Endothelial cell of umbilical vein (primary cell): ENCODE measurements around the gene KRT83. TPM values are rescaled to one million over a fixed set of nuclear protein-coding genes. Genes with fewer than 3 reads are reported as not detected.

Experiments
- BruUV-seq: library from RNA; stranded (reverse); fragments of 400-500 nt; replicated peaks from 2 replicates; lab custom pipeline; 2021; lab: Mats Ljungman, UMichigan
- CTCF ChIA-PET: fragments of 300-600, 350-600 bp; sonication (Branson Sonifier 250); formaldehyde crosslinking; loops from one replicate; lab custom pipeline; 2021; ENCODE audit warnings: antibody characterized with exemption, inconsistent platforms; lab: Charles Lee
- POLR2A ChIA-PET: fragments of 300-600, 350-600 bp; sonication (Branson Sonifier 250); formaldehyde crosslinking; loops from one replicate; lab custom pipeline; 2021; ENCODE audit warnings: antibody characterized with exemption, inconsistent platforms; lab: Charles Lee
- DNase-seq: peaks from one replicate; pipeline ENCODE4 v3.0.0-alpha.2; 2011; ENCODE audit warnings: low read depth, low spot score
- FAIRE-seq: peaks from 2 replicates; lab custom pipeline; 2011; peaks lifted over from hg19 to GRCh38; lab: Jason Lieb, UNC
- H2AFZ ChIP-seq: 2 replicates; pipeline ENCODE4 v1.6.0; 2012; ENCODE audit warnings: low read depth, low read length, control low read depth, inconsistent platforms
- H3K27ac ChIP-seq: 2 replicates; pipeline ENCODE4 v1.5.1; 2011; ENCODE audit warnings: low read depth, mild to moderate bottlenecking, control low read depth, low read length, moderate library complexity; ENCODE audit not compliant: insufficient read depth
- H3K27me3 ChIP-seq, 2 experiments: 2 replicates each; pipeline versions ENCODE4 v1.6.0 to v1.6.1; 2011; ENCODE audit warnings: low read length in 2 of 2, mixed read lengths in 1 of 2; ENCODE audit not compliant: control insufficient read depth in 2 of 2, insufficient read depth in 2 of 2
- H3K36me3 ChIP-seq, 2 experiments: 2 replicates in 1 of 2; 3 replicates in 1 of 2; pipeline ENCODE4 v1.5.1; 2011; ENCODE audit warnings: low read length in 2 of 2, mild to moderate bottlenecking in 1 of 2, moderate library complexity in 1 of 2; ENCODE audit not compliant: control insufficient read depth in 2 of 2, insufficient read depth in 2 of 2; ENCODE audit errors: extremely low read depth in 1 of 2
- H3K4me1 ChIP-seq: 3 replicates; pipeline ENCODE4 v1.5.1; 2011; ENCODE audit warnings: mild to moderate bottlenecking, low read length; ENCODE audit not compliant: control insufficient read depth, insufficient read depth; ENCODE audit errors: extremely low read depth
- H3K4me2 ChIP-seq: 2 replicates; pipeline ENCODE4 v1.6.1; 2011; ENCODE audit warnings: low read length, control low read depth, mixed read lengths; ENCODE audit not compliant: insufficient read depth
- H3K4me3 ChIP-seq, 3 experiments: fragments of 200-600 bp in 1 of 3; sonication (generic), shearing (Covaris generic) in 1 of 3; replicated peaks in 1 of 3; 2 replicates each; pipeline ENCODE4 v1.5.1; 2011 to 2016; ENCODE audit warnings: control low read depth in 3 of 3, low read length in 3 of 3, mild to moderate bottlenecking in 2 of 3, inconsistent platforms in 1 of 3, low read depth in 1 of 3, moderate library complexity in 1 of 3; ENCODE audit not compliant: insufficient read depth in 1 of 3
- H3K79me2 ChIP-seq: 2 replicates; pipeline ENCODE4 v1.6.0; 2012; ENCODE audit warnings: low read length, inconsistent platforms; ENCODE audit not compliant: control insufficient read depth, insufficient read depth
- H3K9ac ChIP-seq: replicated peaks from 2 replicates; pipeline ENCODE3; 2011; ENCODE audit warnings: low read length, control low read depth; ENCODE audit not compliant: insufficient read depth; ENCODE audit errors: extremely low read depth
- H3K9me1 ChIP-seq: replicated peaks from 3 replicates; pipeline ENCODE4 v1.6.0; 2011; ENCODE audit warnings: mild to moderate bottlenecking, low read length; ENCODE audit not compliant: control insufficient read depth, insufficient read depth; ENCODE audit errors: extremely low read depth
- H3K9me3 ChIP-seq: replicated peaks from 2 replicates; pipeline ENCODE4 v1.5.1; 2012; ENCODE audit warnings: low read length, inconsistent platforms; ENCODE audit not compliant: control insufficient read depth, insufficient read depth
- H4K20me1 ChIP-seq: replicated peaks from 2 replicates; pipeline ENCODE3; 2011; ENCODE audit warnings: mild to moderate bottlenecking, low read length; ENCODE audit not compliant: control insufficient read depth, insufficient read depth; ENCODE audit errors: extremely low read depth
- EZH2 ChIP-seq: IDR thresholded peaks from 2 replicates; pipeline ENCODE4 v1.6.1; 2012; ENCODE audit warnings: borderline replicate concordance, low read depth, mild to moderate bottlenecking, moderate library complexity, low read length, inconsistent platforms; ENCODE audit not compliant: severe bottlenecking
- FOS ChIP-seq: IDR thresholded peaks from 2 replicates; pipeline ENCODE4 v1.6.1; 2011; ENCODE audit warnings: mild to moderate bottlenecking, low read length, moderate library complexity, borderline replicate concordance; ENCODE audit not compliant: insufficient read depth
- GATA2 ChIP-seq: IDR thresholded peaks from 2 replicates; pipeline ENCODE4 v1.7.0; 2011; ENCODE audit warnings: low read depth, mild to moderate bottlenecking, moderate library complexity, mixed read lengths, low read length; ENCODE audit not compliant: insufficient read length, insufficient read depth
- POLR2A ChIP-seq: IDR thresholded peaks from 2 replicates; pipeline ENCODE4 v1.6.1; 2012; ENCODE audit warnings: low read depth, mild to moderate bottlenecking, control low read depth, low read length
- dilution Hi-C: fragments of 300-500 bp; cut with MboI; formaldehyde crosslinking; loops from one replicate; pipeline ENCODE4 v1.15.0; 2019; ENCODE audit warnings: low sequenced_read_pairs; ENCODE audit not compliant: extremely low pct_ligation_motif_present
- intact Hi-C: fragments of 100-400 bp; cut with micrococcal nuclease; formaldehyde crosslinking; loops from one replicate; pipeline ENCODE4 v1.10.0; 2022
- polyA plus RNA-seq, 4 experiments: library from polyadenylated mRNA; depleted of rRNA in 3 of 4; stranded (reverse) in 3 of 4; unstranded in 1 of 4; fragments of >200 nt; gene quantifications; 2 replicates each; pipeline versions ENCODE4 v1.2.1 to v1.2.3, GENCODE V29; 2011 to 2012; ENCODE audit warnings: missing spikeins in 1 of 4
- total RNA-seq: library from RNA; stranded (reverse); gene quantifications from 2 replicates; pipeline ENCODE4 v1.2.3, GENCODE V29; 2021
- TF ChIP-seq, protein P1 (sequence below): IDR thresholded peaks from 2 replicates; pipeline ENCODE4 v1.6.1; 2011; ENCODE audit not compliant: insufficient read depth, insufficient read length
- TF ChIP-seq, protein P2 (sequence below), 2 donors: IDR thresholded peaks; 1 replicate in 1 of 2; 2 replicates in 1 of 2; pipeline ENCODE4 v1.5.1; 2011; ENCODE audit warnings: low read length in 2 of 2, mild to moderate bottlenecking in 2 of 2, moderate library complexity in 2 of 2, control low read depth in 1 of 2, inconsistent platforms in 1 of 2, low read depth in 1 of 2; ENCODE audit not compliant: insufficient read depth in 1 of 2; ENCODE audit errors: extremely low read depth in 1 of 2

KRT83 gene
- total and polyA plus RNA-seq, 2 donors (not counting 3 experiments of a cell fraction or from before 2014, with no cell fraction given) = not detected

DNA sequence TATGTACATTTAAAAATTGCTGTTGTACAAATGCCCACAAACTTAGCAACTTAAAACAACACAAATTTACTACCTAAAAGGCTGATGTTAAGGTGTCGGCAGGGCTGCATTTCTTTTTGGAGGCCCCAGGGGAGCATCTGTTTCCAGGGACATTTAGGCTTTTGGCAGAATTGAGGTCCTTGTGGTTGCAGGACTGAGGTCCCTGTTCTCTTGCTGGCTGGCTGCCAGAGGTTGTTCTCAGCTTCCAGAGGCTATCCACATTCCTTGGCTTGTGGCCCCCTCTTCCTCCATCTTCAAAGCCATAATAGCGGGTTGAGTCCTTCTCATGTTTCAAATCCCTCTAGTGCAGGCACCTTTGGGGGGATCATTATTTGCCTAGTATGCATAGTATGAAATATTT lies 22.4 kb upstream of the KRT83 start:
- Histone ChIP-seq H2AFZ (no peak overlapping the region), H3K9me1 (no peaks in the 10 kb centered on the region), H4K20me1 (no peaks in the 10 kb centered on the region), H3K4me1 (no peaks in the 10 kb centered on the region), H3K4me3 (no peak overlapping the region), H3K9me3 (no peaks in the 10 kb centered on the region), H3K27me3 (peaks cover 5 to 13% of the 10 kb centered on the region in 2 experiments), H3K27ac (no peak overlapping the region), H3K4me2 (no peak overlapping the region), H3K36me3 (no peaks in the 10 kb centered on the region), H3K9ac (no peak overlapping the region), H3K79me2 (no peaks in the 10 kb centered on the region)
- POLR2A ChIA-PET = no interaction called here
- CTCF ChIA-PET = interaction anchor here (0.8 kb wide), 1 partner anchor 19 kb away, joined by 3 read pairs; no protein-coding TSS in a partner anchor
- dilution Hi-C loops (no loop called here), intact Hi-C loops (no loop called here)
- no TSS peak for BruUV-seq
- no peak for DNase-seq
- no peak for TF ChIP-seq GATA2
- no peak for TF ChIP-seq FOS
- TF ChIP-seq POLR2A = no peak
- TF ChIP-seq, protein P1, sequence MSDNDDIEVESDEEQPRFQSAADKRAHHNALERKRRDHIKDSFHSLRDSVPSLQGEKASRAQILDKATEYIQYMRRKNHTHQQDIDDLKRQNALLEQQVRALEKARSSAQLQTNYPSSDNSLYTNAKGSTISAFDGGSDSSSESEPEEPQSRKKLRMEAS = no peak
- TF ChIP-seq EZH2 = no peak
- TF ChIP-seq, protein P2, sequence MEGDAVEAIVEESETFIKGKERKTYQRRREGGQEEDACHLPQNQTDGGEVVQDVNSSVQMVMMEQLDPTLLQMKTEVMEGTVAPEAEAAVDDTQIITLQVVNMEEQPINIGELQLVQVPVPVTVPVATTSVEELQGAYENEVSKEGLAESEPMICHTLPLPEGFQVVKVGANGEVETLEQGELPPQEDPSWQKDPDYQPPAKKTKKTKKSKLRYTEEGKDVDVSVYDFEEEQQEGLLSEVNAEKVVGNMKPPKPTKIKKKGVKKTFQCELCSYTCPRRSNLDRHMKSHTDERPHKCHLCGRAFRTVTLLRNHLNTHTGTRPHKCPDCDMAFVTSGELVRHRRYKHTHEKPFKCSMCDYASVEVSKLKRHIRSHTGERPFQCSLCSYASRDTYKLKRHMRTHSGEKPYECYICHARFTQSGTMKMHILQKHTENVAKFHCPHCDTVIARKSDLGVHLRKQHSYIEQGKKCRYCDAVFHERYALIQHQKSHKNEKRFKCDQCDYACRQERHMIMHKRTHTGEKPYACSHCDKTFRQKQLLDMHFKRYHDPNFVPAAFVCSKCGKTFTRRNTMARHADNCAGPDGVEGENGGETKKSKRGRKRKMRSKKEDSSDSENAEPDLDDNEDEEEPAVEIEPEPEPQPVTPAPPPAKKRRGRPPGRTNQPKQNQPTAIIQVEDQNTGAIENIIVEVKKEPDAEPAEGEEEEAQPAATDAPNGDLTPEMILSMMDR (IDR thresholded peaks at IDR 0.05; ENCODE audit: extremely low read depth in 1 of 2, insufficient read depth in 1 of 2, low read depth in 1 of 2, low read length in 2 of 2) = no peak
- FAIRE-seq = no peak
